ENCODE measurements around the gene PELI2.

The PELI2 gene

DNA sequence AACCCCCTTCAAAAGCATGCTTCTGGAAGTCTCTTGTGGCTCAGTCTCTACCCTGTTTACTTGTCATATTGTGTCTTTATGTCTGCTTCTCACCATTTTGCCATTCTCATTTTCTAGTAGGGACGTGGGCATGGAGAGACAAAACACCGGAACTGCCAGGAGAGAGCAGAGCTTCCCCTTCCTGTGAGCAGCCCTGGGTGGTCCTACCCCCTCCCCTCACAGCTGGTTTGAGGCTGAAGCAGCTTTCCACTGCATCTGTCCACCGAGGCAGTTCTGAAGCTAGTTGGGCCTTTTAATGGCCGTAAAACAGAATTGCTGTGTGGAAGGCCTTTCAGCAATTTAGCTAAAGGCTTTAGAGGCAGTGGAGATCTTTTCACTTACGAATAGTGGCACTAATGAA, 77.0 kb downstream of the PELI2 start:
- TF ChIP-seq, protein P1, sequence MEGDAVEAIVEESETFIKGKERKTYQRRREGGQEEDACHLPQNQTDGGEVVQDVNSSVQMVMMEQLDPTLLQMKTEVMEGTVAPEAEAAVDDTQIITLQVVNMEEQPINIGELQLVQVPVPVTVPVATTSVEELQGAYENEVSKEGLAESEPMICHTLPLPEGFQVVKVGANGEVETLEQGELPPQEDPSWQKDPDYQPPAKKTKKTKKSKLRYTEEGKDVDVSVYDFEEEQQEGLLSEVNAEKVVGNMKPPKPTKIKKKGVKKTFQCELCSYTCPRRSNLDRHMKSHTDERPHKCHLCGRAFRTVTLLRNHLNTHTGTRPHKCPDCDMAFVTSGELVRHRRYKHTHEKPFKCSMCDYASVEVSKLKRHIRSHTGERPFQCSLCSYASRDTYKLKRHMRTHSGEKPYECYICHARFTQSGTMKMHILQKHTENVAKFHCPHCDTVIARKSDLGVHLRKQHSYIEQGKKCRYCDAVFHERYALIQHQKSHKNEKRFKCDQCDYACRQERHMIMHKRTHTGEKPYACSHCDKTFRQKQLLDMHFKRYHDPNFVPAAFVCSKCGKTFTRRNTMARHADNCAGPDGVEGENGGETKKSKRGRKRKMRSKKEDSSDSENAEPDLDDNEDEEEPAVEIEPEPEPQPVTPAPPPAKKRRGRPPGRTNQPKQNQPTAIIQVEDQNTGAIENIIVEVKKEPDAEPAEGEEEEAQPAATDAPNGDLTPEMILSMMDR (IDR thresholded peaks at IDR 0.05; ENCODE audit: poor library complexity, severe bottlenecking) = no peak
- no peaks in the 10 kb centered on the region for H3K27me3 ChIP-seq (ENCODE audit: insufficient read depth, poor library complexity, severe bottlenecking)
- H3K4me3 ChIP-seq (ENCODE audit: severe bottlenecking) = no peak overlapping the region
- DNase-seq (ENCODE audit: low spot score) = no peak
- no peak overlapping the region for H3K27ac ChIP-seq (ENCODE audit: poor library complexity, severe bottlenecking)
- H3K9me3 ChIP-seq (ENCODE audit: severe bottlenecking) = no peaks in the 10 kb centered on the region
- ATAC-seq (ENCODE audit: low read depth) = no peak
- no peaks in the 10 kb centered on the region for H3K4me1 ChIP-seq (ENCODE audit: insufficient read depth, poor library complexity, severe bottlenecking)
- H3K36me3 ChIP-seq (ENCODE audit: low read depth) = no peaks in the 10 kb centered on the region

DNA sequence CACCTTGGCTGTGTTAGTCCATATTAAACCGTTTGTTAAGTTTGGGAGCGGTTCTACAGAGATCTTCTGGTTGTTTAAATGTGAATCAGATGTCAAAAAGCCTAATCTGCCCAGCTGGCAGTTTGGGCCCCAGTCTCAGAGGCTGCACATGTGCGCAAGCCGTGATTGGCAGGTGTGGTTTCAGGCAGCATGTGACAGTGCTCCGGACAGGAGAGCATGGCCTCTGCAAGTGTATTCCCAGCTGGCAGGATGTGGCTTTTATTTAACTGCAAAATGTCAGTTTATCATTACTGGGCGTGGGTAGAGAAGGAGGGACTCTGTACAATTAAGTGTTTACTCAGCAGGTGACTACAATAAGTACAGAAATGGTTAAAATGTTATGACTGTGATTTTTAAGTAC, 77.5 kb downstream of the PELI2 start:
- H3K9me3 ChIP-seq (ENCODE audit: severe bottlenecking) = no peaks in the 10 kb centered on the region
- H3K27me3 ChIP-seq (ENCODE audit: insufficient read depth, poor library complexity, severe bottlenecking) = no peaks in the 10 kb centered on the region
- no peak overlapping the region for H3K4me3 ChIP-seq (ENCODE audit: severe bottlenecking)
- H3K36me3 ChIP-seq (ENCODE audit: low read depth) = no peaks in the 10 kb centered on the region
- ATAC-seq (ENCODE audit: low read depth) (peak; percentile 49; the same call in 2 of the 3 replicates), DNase-seq (ENCODE audit: low spot score) (no peak)
- TF ChIP-seq, protein P1 (IDR thresholded peaks at IDR 0.05; ENCODE audit: poor library complexity, severe bottlenecking) = no peak
- H3K4me1 ChIP-seq (ENCODE audit: insufficient read depth, poor library complexity, severe bottlenecking) = no peaks in the 10 kb centered on the region
- no peak overlapping the region for H3K27ac ChIP-seq (ENCODE audit: poor library complexity, severe bottlenecking)

GRCh38 chr14:56196274-56196673, 78.1 kb downstream of the PELI2 start:
- ATAC-seq (ENCODE audit: low read depth) = no peak
- no peaks in the 10 kb centered on the region for H3K36me3 ChIP-seq (ENCODE audit: low read depth)
- no peak for DNase-seq (ENCODE audit: low spot score)
- no peaks in the 10 kb centered on the region for H3K27me3 ChIP-seq (ENCODE audit: insufficient read depth, poor library complexity, severe bottlenecking)
- H3K4me1 ChIP-seq (ENCODE audit: insufficient read depth, poor library complexity, severe bottlenecking) = no peaks in the 10 kb centered on the region
- H3K9me3 ChIP-seq (ENCODE audit: severe bottlenecking) = no peaks in the 10 kb centered on the region
- no peak overlapping the region for H3K4me3 ChIP-seq (ENCODE audit: severe bottlenecking)
- TF ChIP-seq, protein P1 (IDR thresholded peaks at IDR 0.05; ENCODE audit: poor library complexity, severe bottlenecking) = no peak
- no peak overlapping the region for H3K27ac ChIP-seq (ENCODE audit: poor library complexity, severe bottlenecking)

DNA sequence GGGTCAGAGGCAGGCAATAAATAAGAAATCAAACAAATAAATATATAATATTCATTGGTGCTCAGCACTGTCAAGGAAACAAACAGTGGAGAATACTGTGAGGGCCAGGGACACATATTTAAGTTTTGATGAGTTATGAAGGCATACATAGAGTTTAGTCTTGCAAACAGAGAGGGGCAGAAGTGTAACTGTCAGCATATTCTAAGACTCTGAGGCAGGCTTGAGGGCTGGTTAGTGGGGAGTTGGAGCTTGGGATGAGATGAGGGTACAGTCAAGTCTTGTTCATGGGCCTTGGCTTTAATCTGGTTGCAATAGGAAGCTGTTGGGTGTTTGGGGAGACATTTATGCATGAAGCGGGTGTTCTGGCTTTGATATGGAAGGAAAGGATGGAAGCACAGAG, 78.9 kb downstream of the PELI2 start:
- Histone ChIP-seq H3K4me3 (ENCODE audit: severe bottlenecking) (no peak overlapping the region), H3K27me3 (ENCODE audit: insufficient read depth, poor library complexity, severe bottlenecking) (no peaks in the 10 kb centered on the region), H3K27ac (ENCODE audit: poor library complexity, severe bottlenecking) (no peak overlapping the region), H3K4me1 (ENCODE audit: insufficient read depth, poor library complexity, severe bottlenecking) (no peaks in the 10 kb centered on the region), H3K9me3 (ENCODE audit: severe bottlenecking) (no peaks in the 10 kb centered on the region), H3K36me3 (ENCODE audit: low read depth) (no peaks in the 10 kb centered on the region)
- TF ChIP-seq, protein P1 (IDR thresholded peaks at IDR 0.05; ENCODE audit: poor library complexity, severe bottlenecking) = no peak
- DNase-seq (ENCODE audit: low spot score) (no peak), ATAC-seq (ENCODE audit: low read depth) (no peak)

DNA sequence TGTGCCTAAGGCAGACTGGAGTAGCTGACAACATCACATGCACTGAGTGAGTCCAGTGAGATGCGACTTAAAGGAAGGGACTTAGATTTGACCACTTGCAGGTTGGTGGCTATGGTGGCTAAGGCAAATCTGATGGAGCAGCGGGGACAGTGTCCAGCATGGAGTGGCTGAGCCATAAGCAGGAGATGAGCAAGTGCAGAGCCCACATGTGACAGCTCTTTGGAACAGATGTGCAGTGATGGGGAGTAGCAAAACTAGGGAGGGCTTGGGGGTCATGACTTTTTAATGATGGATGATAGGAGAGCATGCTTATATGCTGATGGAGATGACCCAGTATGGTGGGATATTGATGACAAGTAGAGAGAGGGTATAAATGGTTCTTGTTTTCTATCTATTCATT, 80.2 kb downstream of the PELI2 start:
- no peaks in the 10 kb centered on the region for H3K36me3 ChIP-seq (ENCODE audit: low read depth)
- TF ChIP-seq, protein P1 (IDR thresholded peaks at IDR 0.05; ENCODE audit: poor library complexity, severe bottlenecking) = no peak
- no peaks in the 10 kb centered on the region for H3K9me3 ChIP-seq (ENCODE audit: severe bottlenecking)
- no peak overlapping the region for H3K4me3 ChIP-seq (ENCODE audit: severe bottlenecking)
- DNase-seq (ENCODE audit: low spot score) (no peak), ATAC-seq (ENCODE audit: low read depth) (no peak)
- no peaks in the 10 kb centered on the region for H3K27me3 ChIP-seq (ENCODE audit: insufficient read depth, poor library complexity, severe bottlenecking)
- no peaks in the 10 kb centered on the region for H3K4me1 ChIP-seq (ENCODE audit: insufficient read depth, poor library complexity, severe bottlenecking)
- H3K27ac ChIP-seq (ENCODE audit: poor library complexity, severe bottlenecking) = no peak overlapping the region

Data from RWPE2 (cell line).